Mammary epithelial cell (primary cell): ENCODE data around the gene MAGEH1.
"Not testable (repeated sequence)": the region's sequence is repeated elsewhere in the genome, so short reads cannot be mapped to it uniquely, and the experiment has no call there.

Source experiments
- EZH2 ChIP-seq: IDR thresholded peaks from 2 replicates; pipeline ENCODE4 v1.6.1; 2012; ENCODE audit warnings: low read length, inconsistent platforms, borderline replicate concordance
- TF ChIP-seq, protein P1 (sequence below), 2 donors: IDR thresholded peaks in 1 of 2; conservative IDR thresholded peaks in 1 of 2; 2 replicates each; pipeline ENCODE4 v1.5.1; 2011 to 2012; ENCODE audit warnings: inconsistent platforms in 2 of 2, low read length in 2 of 2, mild to moderate bottlenecking in 2 of 2, control low read depth in 1 of 2, low read depth in 1 of 2; ENCODE audit not compliant: insufficient read depth in 1 of 2; ENCODE audit errors: extremely low read depth in 1 of 2

- TF ChIP-seq, protein P1, sequence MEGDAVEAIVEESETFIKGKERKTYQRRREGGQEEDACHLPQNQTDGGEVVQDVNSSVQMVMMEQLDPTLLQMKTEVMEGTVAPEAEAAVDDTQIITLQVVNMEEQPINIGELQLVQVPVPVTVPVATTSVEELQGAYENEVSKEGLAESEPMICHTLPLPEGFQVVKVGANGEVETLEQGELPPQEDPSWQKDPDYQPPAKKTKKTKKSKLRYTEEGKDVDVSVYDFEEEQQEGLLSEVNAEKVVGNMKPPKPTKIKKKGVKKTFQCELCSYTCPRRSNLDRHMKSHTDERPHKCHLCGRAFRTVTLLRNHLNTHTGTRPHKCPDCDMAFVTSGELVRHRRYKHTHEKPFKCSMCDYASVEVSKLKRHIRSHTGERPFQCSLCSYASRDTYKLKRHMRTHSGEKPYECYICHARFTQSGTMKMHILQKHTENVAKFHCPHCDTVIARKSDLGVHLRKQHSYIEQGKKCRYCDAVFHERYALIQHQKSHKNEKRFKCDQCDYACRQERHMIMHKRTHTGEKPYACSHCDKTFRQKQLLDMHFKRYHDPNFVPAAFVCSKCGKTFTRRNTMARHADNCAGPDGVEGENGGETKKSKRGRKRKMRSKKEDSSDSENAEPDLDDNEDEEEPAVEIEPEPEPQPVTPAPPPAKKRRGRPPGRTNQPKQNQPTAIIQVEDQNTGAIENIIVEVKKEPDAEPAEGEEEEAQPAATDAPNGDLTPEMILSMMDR (conservative IDR thresholded peaks at IDR 0.05 in 1 of 2, IDR thresholded peaks at IDR 0.05 in 1 of 2; ENCODE audit: extremely low read depth in 1 of 2, insufficient read depth in 1 of 2, low read depth in 1 of 2, low read length in 2 of 2) = not testable (repeated sequence)
- TF ChIP-seq EZH2 = not testable (repeated sequence)
Measured at GRCh38 chrX:55479956-55480355, 28.0 kb downstream of the MAGEH1 start.
